Measurements from ENCODE around the gene DESI1.

DNA sequence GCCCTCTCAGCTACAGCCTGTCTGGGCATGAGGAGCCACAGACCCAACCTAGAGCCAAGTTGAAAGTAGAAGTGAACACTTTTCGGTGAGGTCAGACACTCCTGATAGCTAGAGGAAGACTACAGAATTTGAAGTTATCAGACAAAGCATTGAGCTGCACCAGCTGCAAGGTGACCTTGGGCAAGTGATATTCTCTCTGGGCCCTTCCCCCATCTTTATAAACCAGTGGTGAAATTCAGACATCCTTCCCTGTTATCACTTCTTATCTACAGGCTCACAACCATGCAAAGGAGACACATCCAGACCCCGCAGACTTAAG lies 23.2 kb downstream of the DESI1 start:
- TF ChIP-seq, protein P1, sequence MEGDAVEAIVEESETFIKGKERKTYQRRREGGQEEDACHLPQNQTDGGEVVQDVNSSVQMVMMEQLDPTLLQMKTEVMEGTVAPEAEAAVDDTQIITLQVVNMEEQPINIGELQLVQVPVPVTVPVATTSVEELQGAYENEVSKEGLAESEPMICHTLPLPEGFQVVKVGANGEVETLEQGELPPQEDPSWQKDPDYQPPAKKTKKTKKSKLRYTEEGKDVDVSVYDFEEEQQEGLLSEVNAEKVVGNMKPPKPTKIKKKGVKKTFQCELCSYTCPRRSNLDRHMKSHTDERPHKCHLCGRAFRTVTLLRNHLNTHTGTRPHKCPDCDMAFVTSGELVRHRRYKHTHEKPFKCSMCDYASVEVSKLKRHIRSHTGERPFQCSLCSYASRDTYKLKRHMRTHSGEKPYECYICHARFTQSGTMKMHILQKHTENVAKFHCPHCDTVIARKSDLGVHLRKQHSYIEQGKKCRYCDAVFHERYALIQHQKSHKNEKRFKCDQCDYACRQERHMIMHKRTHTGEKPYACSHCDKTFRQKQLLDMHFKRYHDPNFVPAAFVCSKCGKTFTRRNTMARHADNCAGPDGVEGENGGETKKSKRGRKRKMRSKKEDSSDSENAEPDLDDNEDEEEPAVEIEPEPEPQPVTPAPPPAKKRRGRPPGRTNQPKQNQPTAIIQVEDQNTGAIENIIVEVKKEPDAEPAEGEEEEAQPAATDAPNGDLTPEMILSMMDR (IDR thresholded peaks at IDR 0.05; ENCODE audit: insufficient read depth, low read length, poor library complexity, severe bottlenecking) = no peak
- no peak for TF ChIP-seq EZH2phosphoT487 (conservative IDR thresholded peaks at IDR 0.05; ENCODE audit: low read length)
